GM19455 (cell line): ENCODE measurements around the gene NEK3.
A peak's percentile ranks its signal among the peaks of the same experiment; 100 is the strongest.
"Not testable (repeated sequence)": the region's sequence is repeated elsewhere in the genome, so short reads cannot be mapped to it uniquely, and the experiment has no call there.

Experiments used
- ATAC-seq: cut with Tn5 transposase; IDR thresholded peaks from one replicate; pipeline ENCODE4 v1.9.1; 2021; ENCODE audit not compliant: unreplicated experiment

NEK3 gene

GRCh38 chr13:52170828-52171391 is 11.5 kb upstream of the NEK3 start:
- not testable (repeated sequence) for ATAC-seq

GRCh38 chr13:52169839-52170238 is 10.4 kb upstream of the NEK3 start:
- no peak for ATAC-seq

- ATAC-seq, result no peak
These were observed 6.0 kb upstream of the NEK3 start for GRCh38 chr13:52165411-52165810.

GRCh38 chr13:52164989-52165388 is 5.6 kb upstream of the NEK3 start:
- no peak for ATAC-seq

- not testable (repeated sequence) for ATAC-seq
These were observed 4.5 kb upstream of the NEK3 start for GRCh38 chr13:52163878-52164277.

- ATAC-seq, result no peak
These were observed 3.1 kb upstream of the NEK3 start for GRCh38 chr13:52162279-52163101.

GRCh38 chr13:52161181-52161646 is 1.8 kb upstream of the NEK3 start:
- ATAC-seq, result no peak

- no peak for ATAC-seq
These were observed 1.1 kb upstream of the NEK3 start for GRCh38 chr13:52160506-52160905.

- no peak for ATAC-seq
These were observed 656 bp upstream of the NEK3 start for GRCh38 chr13:52160053-52160452.

- peak; percentile 24 for ATAC-seq
These were observed 703 bp downstream of the NEK3 start for GRCh38 chr13:52158629-52159158.

GRCh38 chr13:52156724-52157261 is 2.6 kb downstream of the NEK3 start:
- no peak for ATAC-seq

GRCh38 chr13:52155177-52155576 is 4.2 kb downstream of the NEK3 start:
- ATAC-seq, result no peak

GRCh38 chr13:52147225-52147624 is 12.2 kb downstream of the NEK3 start:
- no peak for ATAC-seq

GRCh38 chr13:52141299-52141698 is 18.1 kb downstream of the NEK3 start:
- ATAC-seq, result no peak

GRCh38 chr13:52137489-52137888 is 21.9 kb downstream of the NEK3 start:
- no peak for ATAC-seq

GRCh38 chr13:52136763-52137162 is 22.6 kb downstream of the NEK3 start:
- ATAC-seq, result no peak

GRCh38 chr13:52130641-52131040 is 28.8 kb downstream of the NEK3 start:
- no peak for ATAC-seq

GRCh38 chr13:52128714-52129700 is 30.4 kb downstream of the NEK3 start, which contains the start of gene NEK5:
Gene NEK5, minus strand, starts transcription at chr13:52129073. Its CDS starts 1,591 bp downstream, at chr13:52127482.
- peak; percentile 63 for ATAC-seq

GRCh38 chr13:52127783-52128702 is 31.4 kb downstream of the NEK3 start:
- peak; percentile 15 for ATAC-seq

- no peak for ATAC-seq
These were observed 32.0 kb downstream of the NEK3 start for GRCh38 chr13:52127378-52127777.
